ENCODE results near the gene SNAPC1.

The SNAPC1 gene

GRCh38 chr14:61764342-61765122 is 2.3 kb downstream of the SNAPC1 start:
- Histone ChIP-seq H3K27me3 (ENCODE audit: control insufficient read depth, insufficient read depth, low read length) (no peaks in the 10 kb centered on the region), H3K36me3 (ENCODE audit: control insufficient read depth, insufficient read depth, low read length) (no peaks in the 10 kb centered on the region), H3K4me1 (ENCODE audit: control insufficient read depth, insufficient read depth, low read length) (no peaks in the 10 kb centered on the region), H3K9me3 (ENCODE audit: control insufficient read depth, insufficient read depth, low read length) (no peaks in the 10 kb centered on the region), H3K27ac (ENCODE audit: low read length) (no peak overlapping the region), H3K4me3 (ENCODE audit: low read length) (no peak overlapping the region)
- no peak for DNase-seq (ENCODE audit: low read depth, low spot score)
- no CpG with 5 or more reads among the region's 5 CpGs for WGBS (ENCODE audit: insufficient coverage, insufficient read length)

- no peak for DNase-seq (ENCODE audit: low read depth, low spot score)
- Histone ChIP-seq H3K9me3 (ENCODE audit: control insufficient read depth, insufficient read depth, low read length) (no peaks in the 10 kb centered on the region), H3K4me1 (ENCODE audit: control insufficient read depth, insufficient read depth, low read length) (no peaks in the 10 kb centered on the region), H3K27ac (ENCODE audit: low read length) (no peak overlapping the region), H3K4me3 (ENCODE audit: low read length) (no peak overlapping the region), H3K27me3 (ENCODE audit: control insufficient read depth, insufficient read depth, low read length) (no peaks in the 10 kb centered on the region), H3K36me3 (ENCODE audit: control insufficient read depth, insufficient read depth, low read length) (peaks cover 3% of the 10 kb centered on the region; the same call in 1 of the 2 replicates)
- no CpG with 5 or more reads among the region's 15 CpGs for WGBS (ENCODE audit: insufficient coverage, insufficient read length)
These were observed 3.2 kb downstream of the SNAPC1 start for GRCh38 chr14:61765225-61765943.

GRCh38 chr14:61766151-61766550 is 3.9 kb downstream of the SNAPC1 start:
- Histone ChIP-seq H3K9me3 (ENCODE audit: control insufficient read depth, insufficient read depth, low read length) (no peaks in the 10 kb centered on the region), H3K36me3 (ENCODE audit: control insufficient read depth, insufficient read depth, low read length) (peaks cover 3% of the 10 kb centered on the region; the same call in 1 of the 2 replicates), H3K27ac (ENCODE audit: low read length) (no peak overlapping the region), H3K4me1 (ENCODE audit: control insufficient read depth, insufficient read depth, low read length) (no peaks in the 10 kb centered on the region), H3K4me3 (ENCODE audit: low read length) (no peak overlapping the region), H3K27me3 (ENCODE audit: control insufficient read depth, insufficient read depth, low read length) (no peaks in the 10 kb centered on the region)
- no peak for DNase-seq (ENCODE audit: low read depth, low spot score)
- WGBS (ENCODE audit: insufficient coverage, insufficient read length) = no CpG with 5 or more reads among the region's 5 CpGs

GRCh38 chr14:61768240-61768639 is 6.0 kb downstream of the SNAPC1 start:
- H3K36me3 ChIP-seq (ENCODE audit: control insufficient read depth, insufficient read depth, low read length) = peaks cover 9% of the 10 kb centered on the region; the same call in 1 of the 2 replicates
- no peak for DNase-seq (ENCODE audit: low read depth, low spot score)
- H3K9me3 ChIP-seq (ENCODE audit: control insufficient read depth, insufficient read depth, low read length) = no peaks in the 10 kb centered on the region
- no peak overlapping the region for H3K4me3 ChIP-seq (ENCODE audit: low read length)
- H3K4me1 ChIP-seq (ENCODE audit: control insufficient read depth, insufficient read depth, low read length) = no peaks in the 10 kb centered on the region
- no peaks in the 10 kb centered on the region for H3K27me3 ChIP-seq (ENCODE audit: control insufficient read depth, insufficient read depth, low read length)
- no CpG with 5 or more reads among the region's 3 CpGs for WGBS (ENCODE audit: insufficient coverage, insufficient read length)
- H3K27ac ChIP-seq (ENCODE audit: low read length) = no peak overlapping the region

- Histone ChIP-seq H3K27me3 (ENCODE audit: control insufficient read depth, insufficient read depth, low read length) (no peaks in the 10 kb centered on the region), H3K9me3 (ENCODE audit: control insufficient read depth, insufficient read depth, low read length) (no peaks in the 10 kb centered on the region), H3K4me1 (ENCODE audit: control insufficient read depth, insufficient read depth, low read length) (no peaks in the 10 kb centered on the region), H3K36me3 (ENCODE audit: control insufficient read depth, insufficient read depth, low read length) (peaks cover 9% of the 10 kb centered on the region; the same call in 1 of the 2 replicates), H3K27ac (ENCODE audit: low read length) (no peak overlapping the region), H3K4me3 (ENCODE audit: low read length) (no peak overlapping the region)
- no peak for DNase-seq (ENCODE audit: low read depth, low spot score)
- WGBS (ENCODE audit: insufficient coverage, insufficient read length) = no CpG with 5 or more reads among the region's 3 CpGs
These were observed 7.7 kb downstream of the SNAPC1 start for GRCh38 chr14:61769893-61770292.

GRCh38 chr14:61774861-61775260 is 12.6 kb downstream of the SNAPC1 start:
- Histone ChIP-seq H3K27ac (ENCODE audit: low read length) (no peak overlapping the region), H3K9me3 (ENCODE audit: control insufficient read depth, insufficient read depth, low read length) (no peaks in the 10 kb centered on the region), H3K27me3 (ENCODE audit: control insufficient read depth, insufficient read depth, low read length) (no peaks in the 10 kb centered on the region), H3K4me3 (ENCODE audit: low read length) (no peak overlapping the region), H3K4me1 (ENCODE audit: control insufficient read depth, insufficient read depth, low read length) (no peaks in the 10 kb centered on the region), H3K36me3 (ENCODE audit: control insufficient read depth, insufficient read depth, low read length) (peaks cover 11% of the 10 kb centered on the region; the same call in 1 of the 2 replicates)
- WGBS (ENCODE audit: insufficient coverage, insufficient read length) = no CpG with 5 or more reads among the region's 1 CpG
- no peak for DNase-seq (ENCODE audit: low read depth, low spot score)

- no peaks in the 10 kb centered on the region for H3K27me3 ChIP-seq (ENCODE audit: control insufficient read depth, insufficient read depth, low read length)
- H3K36me3 ChIP-seq (ENCODE audit: control insufficient read depth, insufficient read depth, low read length) = peaks cover 2% of the 10 kb centered on the region; the same call in 1 of the 2 replicates
- H3K4me1 ChIP-seq (ENCODE audit: control insufficient read depth, insufficient read depth, low read length) = no peaks in the 10 kb centered on the region
- WGBS (ENCODE audit: insufficient coverage, insufficient read length) = no CpG with 5 or more reads among the region's 3 CpGs
- no peaks in the 10 kb centered on the region for H3K9me3 ChIP-seq (ENCODE audit: control insufficient read depth, insufficient read depth, low read length)
- H3K4me3 ChIP-seq (ENCODE audit: low read length) = no peak overlapping the region
- DNase-seq (ENCODE audit: low read depth, low spot score) = no peak
- H3K27ac ChIP-seq (ENCODE audit: low read length) = no peak overlapping the region
These were observed 17.9 kb downstream of the SNAPC1 start for GRCh38 chr14:61780125-61780524.

- Histone ChIP-seq H3K4me3 (ENCODE audit: low read length) (no peak overlapping the region), H3K4me1 (ENCODE audit: control insufficient read depth, insufficient read depth, low read length) (no peaks in the 10 kb centered on the region), H3K9me3 (ENCODE audit: control insufficient read depth, insufficient read depth, low read length) (no peaks in the 10 kb centered on the region), H3K27ac (ENCODE audit: low read length) (no peak overlapping the region), H3K36me3 (ENCODE audit: control insufficient read depth, insufficient read depth, low read length) (no peaks in the 10 kb centered on the region), H3K27me3 (ENCODE audit: control insufficient read depth, insufficient read depth, low read length) (no peaks in the 10 kb centered on the region)
- DNase-seq (ENCODE audit: low read depth, low spot score) = no peak
- WGBS (ENCODE audit: insufficient coverage, insufficient read length) = no CpG with 5 or more reads among the region's 5 CpGs
These were observed 35.1 kb downstream of the SNAPC1 start for GRCh38 chr14:61797309-61797708.

GRCh38 chr14:61802010-61802568 is 39.9 kb downstream of the SNAPC1 start:
- Histone ChIP-seq H3K4me3 (ENCODE audit: low read length) (no peak overlapping the region), H3K36me3 (ENCODE audit: control insufficient read depth, insufficient read depth, low read length) (no peaks in the 10 kb centered on the region), H3K27ac (ENCODE audit: low read length) (no peak overlapping the region), H3K9me3 (ENCODE audit: control insufficient read depth, insufficient read depth, low read length) (no peaks in the 10 kb centered on the region), H3K4me1 (ENCODE audit: control insufficient read depth, insufficient read depth, low read length) (no peaks in the 10 kb centered on the region), H3K27me3 (ENCODE audit: control insufficient read depth, insufficient read depth, low read length) (no peaks in the 10 kb centered on the region)
- DNase-seq (ENCODE audit: low read depth, low spot score) = no peak
- no CpG with 5 or more reads among the region's 2 CpGs for WGBS (ENCODE audit: insufficient coverage, insufficient read length)

GRCh38 chr14:61803755-61804154 is 41.5 kb downstream of the SNAPC1 start:
- no CpG with 5 or more reads among the region's 2 CpGs for WGBS (ENCODE audit: insufficient coverage, insufficient read length)
- Histone ChIP-seq H3K27ac (ENCODE audit: low read length) (no peak overlapping the region), H3K36me3 (ENCODE audit: control insufficient read depth, insufficient read depth, low read length) (no peaks in the 10 kb centered on the region), H3K4me1 (ENCODE audit: control insufficient read depth, insufficient read depth, low read length) (no peaks in the 10 kb centered on the region), H3K27me3 (ENCODE audit: control insufficient read depth, insufficient read depth, low read length) (no peaks in the 10 kb centered on the region), H3K4me3 (ENCODE audit: low read length) (no peak overlapping the region), H3K9me3 (ENCODE audit: control insufficient read depth, insufficient read depth, low read length) (no peaks in the 10 kb centered on the region)
- DNase-seq (ENCODE audit: low read depth, low spot score) = no peak
